Measurements from ENCODE around the gene RIC8A.

RIC8A gene

DNA sequence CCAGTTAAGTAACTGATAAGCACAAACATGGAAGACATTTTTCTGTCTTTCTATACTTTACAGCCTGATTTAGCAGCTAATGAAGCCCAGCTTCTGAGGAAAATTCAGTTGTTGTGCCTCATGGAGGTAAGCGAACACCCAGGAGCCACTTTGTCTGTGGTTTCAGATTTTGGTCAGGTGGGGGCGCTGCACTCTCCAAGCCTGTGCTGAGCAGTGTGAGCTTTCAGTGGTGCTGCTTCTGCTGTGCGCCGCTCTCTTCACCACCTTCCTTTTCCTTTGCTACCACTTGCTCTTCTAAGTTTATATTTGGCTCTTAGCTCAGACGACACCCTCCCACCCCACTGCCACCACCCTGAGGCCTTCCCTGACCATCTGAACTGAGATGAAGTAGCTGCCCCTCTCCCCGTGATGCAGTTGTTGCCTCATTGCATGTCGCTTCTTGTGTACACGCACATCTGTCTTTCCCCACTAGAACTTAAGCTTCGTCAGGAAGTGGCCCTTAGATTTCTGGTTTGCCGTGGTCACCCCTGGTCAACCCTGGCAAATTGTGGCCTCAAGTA is 43.3 kb downstream of the RIC8A start:
- DNase-seq = peak; percentile 71

DNA sequence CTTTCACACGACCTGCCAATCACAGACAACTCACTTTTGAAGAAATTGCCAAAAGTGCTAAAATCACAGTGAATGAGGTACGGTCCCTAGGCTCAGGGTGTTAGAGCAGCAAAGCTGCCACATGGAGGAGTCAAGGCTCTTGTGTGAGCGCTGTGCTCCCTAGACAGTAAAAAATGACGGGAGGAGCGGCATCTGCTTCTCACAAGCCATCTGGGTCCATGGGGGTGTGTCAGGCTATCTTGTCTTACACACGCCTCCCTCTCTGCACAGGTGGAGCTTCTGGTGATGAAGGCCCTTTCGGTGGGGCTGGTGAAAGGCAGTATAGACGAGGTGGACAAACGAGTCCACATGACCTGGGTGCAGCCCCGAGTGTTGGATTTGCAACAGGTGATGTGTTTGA is 44.0 kb downstream of the RIC8A start:
- no peak for DNase-seq

DNA sequence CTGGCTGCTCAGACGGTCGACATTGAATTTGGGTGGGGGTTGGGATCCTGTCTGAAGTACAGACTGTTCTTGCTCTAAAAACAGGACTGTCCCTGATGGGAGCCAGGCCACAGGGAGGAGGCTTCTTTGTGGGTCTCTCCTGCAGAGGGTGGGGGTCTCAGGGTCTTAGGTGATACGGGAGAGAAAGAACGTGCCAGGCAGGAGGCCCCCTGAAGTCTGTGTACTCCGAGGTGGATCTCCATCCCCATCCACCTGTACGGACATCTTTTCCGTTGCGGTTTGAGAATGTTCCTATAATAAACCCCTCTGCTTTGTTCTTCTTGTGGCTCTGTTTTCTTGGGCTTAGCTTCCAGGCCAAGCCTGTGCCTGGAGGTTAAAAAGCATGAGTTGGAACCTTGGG is 45.2 kb downstream of the RIC8A start:
- DNase-seq = no peak

DNA sequence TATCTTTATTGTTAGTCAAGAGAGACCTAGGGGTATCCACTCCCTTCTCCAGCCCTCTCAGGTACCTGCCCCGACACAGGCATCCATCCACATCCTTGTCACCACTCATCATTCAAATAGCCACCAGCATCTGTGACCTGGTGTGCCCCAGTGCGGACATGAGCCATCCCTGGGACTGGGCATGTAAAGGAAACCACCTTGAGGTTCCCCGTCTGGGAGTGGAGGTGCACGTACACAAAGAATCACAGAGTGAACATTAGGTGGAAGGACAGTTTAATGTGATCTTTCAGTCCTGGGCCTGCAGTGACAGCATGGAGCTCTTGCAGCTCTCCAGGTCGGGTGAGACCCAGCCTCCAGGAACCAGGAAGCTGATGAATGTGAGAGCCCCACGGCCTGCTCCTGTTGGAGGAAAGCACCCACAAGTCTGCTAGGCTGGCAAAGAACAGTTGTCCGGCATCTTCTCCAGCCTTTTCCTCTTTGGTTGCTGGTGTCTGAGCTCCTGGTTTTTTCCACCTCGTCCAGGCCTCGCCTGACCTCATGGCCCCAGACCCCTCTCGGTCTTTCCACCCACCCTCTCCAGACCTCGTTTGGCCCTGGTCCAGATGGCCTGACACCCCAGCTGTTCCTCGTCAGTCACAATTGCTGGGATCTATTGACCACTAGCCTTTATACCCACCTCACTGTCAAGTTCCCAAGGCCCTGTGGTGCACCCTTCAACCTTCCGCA is 45.8 kb downstream of the RIC8A start:
- no peak for DNase-seq

DNA sequence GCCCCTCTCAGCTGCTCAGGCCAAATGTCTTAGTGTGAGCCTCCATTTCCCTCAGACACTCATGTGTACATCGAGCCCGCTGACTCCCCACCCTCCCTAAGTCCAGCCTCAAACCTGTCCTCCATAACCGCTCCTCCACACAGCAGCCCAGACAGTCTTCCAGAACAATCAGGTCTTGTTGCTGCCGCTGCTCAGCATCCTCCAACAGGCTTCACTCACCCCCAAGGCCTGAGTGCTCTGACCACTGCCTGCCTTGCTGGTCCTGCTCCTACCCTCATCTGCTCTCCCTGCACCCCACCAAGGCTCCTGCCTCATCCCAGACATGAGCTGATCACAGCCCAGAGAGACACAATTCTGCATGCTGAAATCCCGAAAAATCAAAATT is 46.4 kb downstream of the RIC8A start:
- no peak for DNase-seq

DNA sequence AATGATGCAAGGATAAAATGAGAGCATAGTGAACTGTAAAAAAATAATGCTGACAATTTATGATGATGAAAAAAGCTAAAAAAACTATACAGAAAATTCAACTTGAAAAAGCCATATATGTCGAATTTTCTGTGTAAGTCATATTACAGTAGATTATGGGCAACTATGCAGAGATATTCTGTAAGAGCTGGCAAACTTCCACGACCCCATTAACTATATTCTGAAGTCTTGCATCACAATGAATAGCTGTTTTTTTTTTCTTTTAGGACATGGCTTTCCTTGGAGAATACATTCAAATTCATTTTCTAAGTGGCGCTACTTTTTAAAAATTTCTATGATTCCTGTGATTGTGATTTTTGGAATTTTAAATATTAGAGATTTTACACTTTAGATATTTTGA is 47.7 kb downstream of the RIC8A start:
- DNase-seq = no peak

DNA sequence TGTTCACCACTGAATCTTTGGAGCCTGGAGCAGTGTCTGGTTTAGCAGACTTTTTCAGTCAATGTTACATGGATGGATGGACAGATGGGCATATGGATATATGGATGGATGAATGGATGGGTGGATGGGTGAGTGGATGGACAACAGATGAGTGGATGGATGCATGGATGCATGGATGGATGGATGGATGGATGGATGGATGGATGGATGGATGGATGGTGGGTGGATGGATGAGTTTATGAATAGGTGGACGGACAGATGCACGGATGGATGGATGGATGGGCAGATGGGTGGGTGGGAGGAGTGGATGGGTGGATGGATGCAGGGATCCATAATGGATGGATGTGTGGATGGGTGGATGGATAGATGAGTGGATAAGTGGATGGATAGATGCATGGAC is 48.3 kb downstream of the RIC8A start:
- no peak for DNase-seq

DNA sequence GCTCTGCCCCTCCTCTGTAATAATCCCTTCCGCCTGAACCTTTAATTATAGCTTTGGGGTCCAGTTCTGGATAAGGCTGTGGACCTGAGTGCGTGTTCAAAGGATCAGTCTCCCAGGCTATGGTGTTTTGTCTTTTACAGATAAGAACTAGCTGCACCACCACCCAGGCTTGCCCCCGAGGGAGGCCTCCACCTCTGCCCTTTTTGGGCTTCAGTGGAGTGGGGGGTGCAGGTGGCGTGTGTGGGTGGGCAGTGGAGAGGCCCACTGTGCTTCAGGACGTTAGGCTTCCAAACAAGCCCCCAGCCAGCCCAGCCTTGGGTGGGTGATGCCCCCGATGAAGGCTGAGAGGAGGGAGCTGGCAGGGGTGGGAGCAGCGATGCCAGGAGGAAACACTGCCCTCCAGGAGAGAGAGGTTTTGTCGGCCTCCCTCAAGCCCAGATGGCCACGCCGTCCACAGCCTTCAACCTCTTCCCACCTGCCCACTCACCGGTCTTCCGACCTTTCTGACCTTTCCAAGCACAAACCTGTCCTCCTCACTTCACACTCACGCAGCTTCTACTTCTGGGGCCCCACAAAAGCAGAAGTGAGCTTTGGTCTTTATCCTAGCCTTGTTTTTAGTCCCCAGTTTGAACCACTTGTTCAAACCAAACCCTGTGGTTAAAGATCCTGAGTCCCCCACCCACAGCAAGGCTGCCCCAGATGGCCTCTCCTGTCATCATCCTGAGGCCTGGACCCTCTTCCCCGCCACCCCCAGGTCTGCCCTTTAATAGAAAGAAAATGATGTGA is 49.6 kb downstream of the RIC8A start:
- DNase-seq = no peak

DNA sequence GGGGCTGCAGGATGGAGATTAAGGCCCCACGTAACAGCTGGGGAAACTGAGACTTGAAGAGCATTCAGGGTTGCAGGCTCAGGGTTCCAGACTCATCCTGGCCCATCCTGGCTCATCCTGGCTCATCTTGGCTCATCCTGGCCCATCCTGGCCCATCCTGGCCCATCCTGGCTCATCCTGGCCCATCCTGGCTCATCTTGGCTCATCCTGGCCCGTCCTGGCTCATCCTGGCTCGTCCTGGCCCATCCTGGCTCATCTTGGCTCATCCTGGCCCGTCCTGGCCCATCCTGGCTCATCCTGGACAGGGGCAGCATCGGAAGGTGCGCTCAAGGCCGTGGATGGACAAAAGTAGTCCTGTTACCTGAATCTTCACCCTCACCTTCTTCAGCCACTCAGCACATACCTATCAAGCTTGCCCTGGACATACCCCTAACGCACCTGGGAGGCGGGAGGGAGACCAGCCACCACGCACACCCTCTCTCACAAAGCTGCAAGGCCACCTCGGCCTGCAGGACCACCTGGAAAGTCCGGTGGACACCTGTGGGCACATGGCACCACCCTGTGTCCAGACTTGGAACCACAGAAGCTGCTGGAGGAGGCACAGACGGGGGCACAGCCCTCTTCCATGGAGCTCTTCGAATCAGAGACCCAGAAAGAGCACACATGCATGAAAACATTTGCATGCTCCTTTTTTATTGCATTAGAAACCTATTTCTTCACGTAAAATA is 50.4 kb downstream of the RIC8A start:
- no peak for DNase-seq

DNA sequence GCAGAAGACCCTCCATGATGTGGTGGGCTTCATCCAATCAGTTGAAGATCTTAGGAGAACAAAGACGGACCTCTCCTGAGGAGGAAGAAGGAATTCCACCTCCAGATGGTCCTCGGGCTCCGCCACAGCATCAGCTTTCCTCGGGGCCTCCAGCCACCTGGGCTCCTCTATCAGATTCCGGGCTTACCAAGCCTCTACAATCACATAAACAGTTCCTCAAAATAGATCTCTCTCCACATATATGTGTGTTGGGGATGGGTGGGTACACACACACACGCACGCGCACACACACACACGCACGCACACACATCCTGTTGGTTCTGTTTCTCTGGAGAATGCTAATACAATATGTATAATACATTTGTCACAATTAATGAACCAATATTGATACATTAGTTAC is 51.9 kb downstream of the RIC8A start:
- DNase-seq = no peak

DNA sequence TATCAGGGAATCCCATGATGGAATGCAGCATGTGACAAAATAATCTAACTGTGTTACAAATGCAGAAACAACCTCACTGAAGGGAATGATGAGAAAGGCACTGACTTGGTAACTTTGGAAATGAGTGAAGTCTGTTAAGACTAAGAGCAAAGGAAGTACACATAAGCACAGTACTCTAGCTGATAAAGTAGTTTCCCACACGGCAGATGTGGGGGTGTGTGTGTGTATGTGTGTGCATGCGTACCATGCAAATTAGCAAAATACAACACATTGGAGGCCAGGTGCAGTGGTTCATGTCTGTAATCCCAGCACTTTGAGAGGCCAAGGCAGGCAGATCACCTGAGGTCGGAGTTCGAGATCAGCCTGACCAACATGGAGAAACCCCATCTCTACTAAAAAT is 54.1 kb downstream of the RIC8A start:
- DNase-seq = no peak
